Measurements from ENCODE around the gene FADS1. TPM values are rescaled to one million over a fixed set of nuclear protein-coding genes. Genes with fewer than 3 reads are reported as not detected.

The FADS1 gene
- total RNA-seq, 1 experiment from 2014 or later = 442 TPM

- H3K27ac ChIP-seq (ENCODE audit: low read depth, low read length, poor library complexity, severe bottlenecking) = no peak overlapping the region
- ChIA-PET POLR2A (ENCODE audit: low non-redundant PET) (no interaction called here), CTCF (interaction anchor here (0.9 kb wide), 1 partner anchor 24 kb away, joined by 3 read pairs; no protein-coding TSS in a partner anchor)
- H3K4me1 ChIP-seq (ENCODE audit: insufficient read depth, low read length, poor library complexity, severe bottlenecking) = peaks cover 14% of the 10 kb centered on the region
- DNase-seq (ENCODE audit: low spot score) = no peak
- H3K4me3 ChIP-seq (ENCODE audit: low read depth, low read length, poor library complexity, severe bottlenecking) = no peak overlapping the region
- H3K36me3 ChIP-seq (ENCODE audit: insufficient read depth, low read length, poor library complexity, severe bottlenecking) = no peaks in the 10 kb centered on the region
- H3K27me3 ChIP-seq (replicated peaks; ENCODE audit: insufficient read depth, low read depth, low read length, poor library complexity) = no peaks in the 10 kb centered on the region
- intact Hi-C loops (cut with micrococcal nuclease; ENCODE audit: unreplicated experiment) = no loop called here
- no TSS peak for BruUV-seq (replicated peaks)
- TF ChIP-seq EZH2 (IDR thresholded peaks at IDR 0.05; ENCODE audit: borderline replicate concordance, low read depth, low read length, poor library complexity, severe bottlenecking) (no peak), CTCF (conservative IDR thresholded peaks at IDR 0.05; ENCODE audit: low read depth, low read length) (no peak)
- H3K9me3 ChIP-seq (ENCODE audit: low read depth, low read length, poor library complexity, severe bottlenecking) = no peaks in the 10 kb centered on the region
These were observed 52.7 kb downstream of the FADS1 start for GRCh38 chr11:61763930-61764605.

GRCh38 chr11:61762798-61763197 lies 54.0 kb downstream of the FADS1 start:
- H3K9me3 ChIP-seq (ENCODE audit: low read depth, low read length, poor library complexity, severe bottlenecking) = no peaks in the 10 kb centered on the region
- H3K27ac ChIP-seq (ENCODE audit: low read depth, low read length, poor library complexity, severe bottlenecking) = no peak overlapping the region
- BruUV-seq (replicated peaks) = no TSS peak
- ChIA-PET CTCF (no interaction called here), POLR2A (ENCODE audit: low non-redundant PET) (no interaction called here)
- no peak for TF ChIP-seq CTCF (conservative IDR thresholded peaks at IDR 0.05; ENCODE audit: low read depth, low read length)
- H3K36me3 ChIP-seq (ENCODE audit: insufficient read depth, low read length, poor library complexity, severe bottlenecking) = no peaks in the 10 kb centered on the region
- intact Hi-C loops (cut with micrococcal nuclease; ENCODE audit: unreplicated experiment) = no loop called here
- H3K4me1 ChIP-seq (ENCODE audit: insufficient read depth, low read length, poor library complexity, severe bottlenecking) = peaks cover 14% of the 10 kb centered on the region
- no peak for DNase-seq (ENCODE audit: low spot score)
- H3K4me3 ChIP-seq (ENCODE audit: low read depth, low read length, poor library complexity, severe bottlenecking) = no peak overlapping the region
- no peaks in the 10 kb centered on the region for H3K27me3 ChIP-seq (replicated peaks; ENCODE audit: insufficient read depth, low read depth, low read length, poor library complexity)

- no peak for DNase-seq (ENCODE audit: low spot score)
- intact Hi-C loops (cut with micrococcal nuclease; ENCODE audit: unreplicated experiment) = no loop called here
- CTCF ChIA-PET = no interaction called here
- Histone ChIP-seq H3K36me3 (ENCODE audit: insufficient read depth, low read length, poor library complexity, severe bottlenecking) (no peaks in the 10 kb centered on the region), H3K9me3 (ENCODE audit: low read depth, low read length, poor library complexity, severe bottlenecking) (no peaks in the 10 kb centered on the region), H3K27me3 (replicated peaks; ENCODE audit: insufficient read depth, low read depth, low read length, poor library complexity) (no peaks in the 10 kb centered on the region), H3K4me1 (ENCODE audit: insufficient read depth, low read length, poor library complexity, severe bottlenecking) (peaks cover 20% of the 10 kb centered on the region), H3K4me3 (ENCODE audit: low read depth, low read length, poor library complexity, severe bottlenecking) (no peak overlapping the region), H3K27ac (ENCODE audit: low read depth, low read length, poor library complexity, severe bottlenecking) (no peak overlapping the region)
- BruUV-seq (replicated peaks) = no TSS peak
- TF ChIP-seq CTCF (conservative IDR thresholded peaks at IDR 0.05; ENCODE audit: low read depth, low read length) (no peak), EZH2 (IDR thresholded peaks at IDR 0.05; ENCODE audit: borderline replicate concordance, low read depth, low read length, poor library complexity, severe bottlenecking) (no peak)
- POLR2A ChIA-PET (ENCODE audit: low non-redundant PET) = no interaction called here
These were observed 54.6 kb downstream of the FADS1 start for GRCh38 chr11:61762223-61762615.

All from A673 (cell line).